ENCODE measurements around the gene SIDT1.

- no peak for TF ChIP-seq POLR2A (IDR thresholded peaks at IDR 0.05; ENCODE audit: low read depth, low read length)
- TF ChIP-seq POU2F2 (IDR thresholded peaks at IDR 0.05; ENCODE audit: low read depth, low read length): no peak
- no peak for TF ChIP-seq POLR2AphosphoS5 (IDR thresholded peaks at IDR 0.05; ENCODE audit: low read depth, low read length)
Observed at GRCh38 chr3:113560831-113561623, 28.7 kb downstream of the SIDT1 start.
